Hematopoietic multipotent progenitor cell treated with erythropoietin and hydrocortisone succinate and interleukin-3 and kit ligand, for 15 days (in vitro differentiated cells): ENCODE data around the gene SLC16A12.
"Not testable (repeated sequence)": the region's sequence is repeated elsewhere in the genome, so short reads cannot be mapped to it uniquely, and the experiment has no call there.

ENCODE experiments used
- DNase-seq: peaks from one replicate; pipeline ENCODE4 v3.0.0-alpha.2; 2015; ENCODE audit warnings: low spot score

Gene SLC16A12

GRCh38 chr10:89416465-89416864 is 118.9 kb downstream of the SLC16A12 start:
- no peak for DNase-seq

- peak; percentile 28 for DNase-seq
These were observed 120.2 kb downstream of the SLC16A12 start for GRCh38 chr10:89414879-89415821.

- peak; percentile 73 for DNase-seq
These were observed 121.1 kb downstream of the SLC16A12 start, which contains the start of gene IFIT5 for GRCh38 chr10:89414146-89414878. TSS of gene IFIT5 (plus strand) at chr10:89414568. CDS start at chr10:89414799, 231 bp downstream.

- no peak for DNase-seq
These were observed 121.9 kb downstream of the SLC16A12 start for GRCh38 chr10:89413398-89413912.

GRCh38 chr10:89412276-89412675 is 123.1 kb downstream of the SLC16A12 start:
- DNase-seq = peak; percentile 59

- DNase-seq = not testable (repeated sequence)
These were observed 124.3 kb downstream of the SLC16A12 start for GRCh38 chr10:89411135-89411534.

- not testable (repeated sequence) for DNase-seq
These were observed 124.8 kb downstream of the SLC16A12 start for GRCh38 chr10:89410551-89410950.

- not testable (repeated sequence) for DNase-seq
These were observed 126.1 kb downstream of the SLC16A12 start for GRCh38 chr10:89409282-89409681.

GRCh38 chr10:89407792-89408191 is 127.6 kb downstream of the SLC16A12 start:
- not testable (repeated sequence) for DNase-seq

- not testable (repeated sequence) for DNase-seq
These were observed 129.2 kb downstream of the SLC16A12 start for GRCh38 chr10:89406178-89406577.

- no peak for DNase-seq
These were observed 131.0 kb downstream of the SLC16A12 start for GRCh38 chr10:89404104-89405047.

- DNase-seq = no peak
These were observed 132.4 kb downstream of the SLC16A12 start for GRCh38 chr10:89403043-89403442.

GRCh38 chr10:89399956-89400355 is 135.4 kb downstream of the SLC16A12 start:
- no peak for DNase-seq

- no peak for DNase-seq
These were observed 137.2 kb downstream of the SLC16A12 start for GRCh38 chr10:89398003-89398749.

- DNase-seq = no peak
These were observed 140.3 kb downstream of the SLC16A12 start for GRCh38 chr10:89395141-89395540.

GRCh38 chr10:89393898-89394297 is 141.5 kb downstream of the SLC16A12 start:
- no peak for DNase-seq

GRCh38 chr10:89392974-89393373 is 142.4 kb downstream of the SLC16A12 start:
- no peak for DNase-seq

- peak; percentile 78 for DNase-seq
These were observed 143.3 kb downstream of the SLC16A12 start, which contains the start of gene IFIT1 for GRCh38 chr10:89391907-89392756. TSS of gene IFIT1 (plus strand) at chr10:89392623. CDS start at chr10:89392713, 90 bp downstream.

- DNase-seq = not testable (repeated sequence)
These were observed 144.2 kb downstream of the SLC16A12 start for GRCh38 chr10:89391226-89391576.
